Panc1 (cell line): ENCODE data around the gene CAND2. TPM values are rescaled to one million over a fixed set of nuclear protein-coding genes. Genes with fewer than 3 reads are reported as not detected.

ENCODE experiments used
- ATAC-seq: fragments of 200-7000 bp; cut with Tn5 transposase; 2 replicates; pipeline ENCODE4 v1.9.1; 2020; ENCODE audit warnings: mild to moderate bottlenecking, moderate library complexity
- BruUV-seq: library from RNA; stranded (reverse); fragments of 400-500 nt; replicated peaks from 2 replicates; lab custom pipeline; 2021; lab: Mats Ljungman, UMichigan
- CTCF ChIA-PET: fragments of 300-600 bp; sonication (Branson Sonifier 250); formaldehyde crosslinking; loops from one replicate; lab custom pipeline; 2022; ENCODE audit warnings: antibody characterized with exemption; lab: Charles Lee
- POLR2A ChIA-PET: fragments of 300-600 bp; sonication (Branson Sonifier 250); formaldehyde crosslinking; loops from one replicate; lab custom pipeline; 2022; ENCODE audit warnings: antibody characterized with exemption; lab: Charles Lee
- DNase-seq: peaks from one replicate; pipeline ENCODE4 v3.0.0-alpha.2; 2010; ENCODE audit warnings: low read depth, low spot score
- H3K27ac ChIP-seq: 2 replicates; pipeline ENCODE4 v1.5.1; 2011; ENCODE audit warnings: mild to moderate bottlenecking, low read length, inconsistent platforms
- H3K27me3 ChIP-seq: fragments of 200-500 bp; sonication (Bioruptor generic); 2 replicates; pipeline ENCODE4 v1.6.0; 2014; ENCODE audit warnings: low read length, inconsistent platforms; ENCODE audit not compliant: control insufficient read depth, insufficient read depth
- H3K36me3 ChIP-seq: fragments of 200-500 bp; sonication (Bioruptor generic); 2 replicates; pipeline ENCODE4 v1.5.1; 2014; ENCODE audit warnings: inconsistent platforms, mild to moderate bottlenecking, low read length, moderate library complexity; ENCODE audit not compliant: control insufficient read depth, insufficient read depth
- H3K4me1 ChIP-seq: 2 replicates; pipeline ENCODE4 v1.5.1; 2011; ENCODE audit warnings: inconsistent platforms, mild to moderate bottlenecking, low read length, moderate library complexity; ENCODE audit not compliant: control insufficient read depth, insufficient read depth
- H3K4me3 ChIP-seq, 2 experiments: 2 replicates each; pipeline ENCODE4 v1.5.1; 2011 to 2012; ENCODE audit warnings: low read depth in 2 of 2, low read length in 2 of 2, mild to moderate bottlenecking in 2 of 2, inconsistent platforms in 1 of 2, moderate library complexity in 1 of 2
- H3K9me3 ChIP-seq: fragments of 200-500 bp; sonication (Bioruptor generic); 2 replicates; pipeline ENCODE4 v1.5.1; 2014; ENCODE audit warnings: low read depth, mild to moderate bottlenecking, inconsistent platforms, low read length, moderate library complexity; ENCODE audit not compliant: control insufficient read depth, insufficient read depth
- CTCF ChIP-seq: fragments of 450-650 bp; IDR thresholded peaks from 2 replicates; pipeline ENCODE4 v1.5.1; 2017; ENCODE audit warnings: mild to moderate bottlenecking
- POLR2AphosphoS5 ChIP-seq: IDR thresholded peaks from 2 replicates; pipeline ENCODE4 v1.6.1; 2012; ENCODE audit warnings: mild to moderate bottlenecking, low read depth, low read length, moderate library complexity
- REST ChIP-seq, 2 experiments: IDR thresholded peaks; 2 replicates each; pipeline ENCODE4 v1.6.1; 2011 to 2012; ENCODE audit warnings: low read depth in 2 of 2, control low read depth in 1 of 2, low read length in 1 of 2, mild to moderate bottlenecking in 1 of 2, moderate library complexity in 1 of 2; ENCODE audit not compliant: insufficient read depth in 1 of 2
- SIN3A ChIP-seq: IDR thresholded peaks from 2 replicates; pipeline ENCODE4 v1.6.1; 2012; ENCODE audit warnings: low read depth, mild to moderate bottlenecking, low read length, moderate library complexity, borderline replicate concordance; ENCODE audit not compliant: insufficient read depth
- TCF7L2 ChIP-seq: IDR thresholded peaks from 2 replicates; pipeline ENCODE4 v1.6.1; 2011; ENCODE audit warnings: mild to moderate bottlenecking, low read depth, low read length, inconsistent platforms
- in situ Hi-C: cut with HindIII; loops from 2 replicates; pipeline ENCODE4 v1.10.0; 2016; ENCODE audit warnings: low sequenced_read_pairs, low pct_unique_long_range_greater_than_20kb
- intact Hi-C: fragments of 100-400 bp; cut with micrococcal nuclease; formaldehyde crosslinking; loops from one replicate; pipeline ENCODE4 v1.10.0; 2022; ENCODE audit not compliant: unreplicated experiment
- total RNA-seq: library from RNA; stranded (reverse); gene quantifications from one replicate; pipeline ENCODE4 v1.2.1, GENCODE V29; 2021; ENCODE audit not compliant: unreplicated experiment

Gene CAND2
- total RNA-seq, 1 experiment from 2014 or later = 0.13 TPM

- CTCF ChIA-PET = no interaction called here
These were observed 32.9 kb downstream of the CAND2 start for GRCh38 chr3:12829404-12829803.

More at GRCh38 chr3:12829404-12829803, 32.9 kb downstream of the CAND2 start:
- TF ChIP-seq TCF7L2 = no peak
- TF ChIP-seq SIN3A = no peak
- TF ChIP-seq REST (IDR thresholded peaks at IDR 0.05; ENCODE audit: insufficient read depth in 1 of 2, low read depth in 2 of 2, low read length in 1 of 2) = no peak
- TF ChIP-seq POLR2AphosphoS5 = no peak
- TF ChIP-seq CTCF = no peak
- ATAC-seq (no peak), DNase-seq (no peak)
- POLR2A ChIA-PET = no interaction called here
- no peak overlapping the region for H3K27ac ChIP-seq
- no peak overlapping the region for H3K4me3 ChIP-seq
- intact Hi-C loops (no loop called here), in situ Hi-C loops (no loop called here)
- no peaks in the 10 kb centered on the region for H3K4me1 ChIP-seq
- no peaks in the 10 kb centered on the region for H3K9me3 ChIP-seq
- H3K36me3 ChIP-seq = peaks cover 7% of the 10 kb centered on the region
- no TSS peak for BruUV-seq
- no peaks in the 10 kb centered on the region for H3K27me3 ChIP-seq
